Hepatocyte (in vitro differentiated cells): ENCODE results near the gene KDM4B.

Experiments
- CTCF ChIP-seq: fragments of 200-600 bp; sonication (generic); IDR thresholded peaks from 2 replicates; pipeline ENCODE4 v1.5.1; 2016; ENCODE audit warnings: antibody characterized with exemption, mild to moderate bottlenecking; ENCODE audit not compliant: poor library complexity
- EZH2 ChIP-seq: fragments of 200-600 bp; sonication (generic); IDR thresholded peaks from 2 replicates; pipeline ENCODE4 v1.6.1; 2016; ENCODE audit warnings: antibody characterized with exemption, mild to moderate bottlenecking, borderline replicate concordance
- EZH2phosphoT487 ChIP-seq: fragments of 200-600 bp; sonication (generic); IDR thresholded peaks from one replicate; pipeline ENCODE4 v1.6.1; 2018; ENCODE audit warnings: antibody characterized with exemption, mild to moderate bottlenecking, low read depth, moderate library complexity; ENCODE audit not compliant: unreplicated experiment, severe bottlenecking

GRCh38 chr19:5153601-5154128 lies 184.8 kb downstream of the KDM4B start:
- TF ChIP-seq CTCF (no peak), EZH2 (no peak), EZH2phosphoT487 (no peak)
